IMR-90 (cell line): ENCODE measurements around the gene CTDP1. TPM values are rescaled to one million over a fixed set of nuclear protein-coding genes. Genes with fewer than 3 reads are reported as not detected.

Experiments used
- ATAC-seq: fragments of 200-7000 bp; cut with Tn5 transposase; 2 replicates; pipeline ENCODE4 v1.9.1; 2020; ENCODE audit warnings: low read depth, mild to moderate bottlenecking, moderate library complexity
- BruUV-seq: library from RNA; stranded (reverse); fragments of 400-500 nt; replicated peaks from 2 replicates; lab custom pipeline; 2021; lab: Mats Ljungman, UMichigan
- CTCF ChIA-PET: fragments of 300-600 bp; formaldehyde crosslinking; extraction: SDS; loops from one replicate; lab custom pipeline; 2021; ENCODE audit warnings: antibody characterized with exemption; lab: Yijun Ruan, JAX
- POLR2A ChIA-PET: fragments of 300-600 bp; sonication (Branson Sonifier 250); formaldehyde crosslinking; loops from one replicate; lab custom pipeline; 2022; ENCODE audit warnings: antibody characterized with exemption; ENCODE audit not compliant: unreplicated experiment; lab: Charles Lee
- DNase-seq: peaks from one replicate; pipeline ENCODE4 v3.0.0; 2013
- H2AFZ ChIP-seq: replicated peaks from 2 replicates; pipeline ENCODE3; 2013; ENCODE audit warnings: low read length, mild to moderate bottlenecking; ENCODE audit not compliant: poor library complexity
- H2AK5ac ChIP-seq: 2 replicates; pipeline ENCODE4 v1.6.1; 2013; ENCODE audit warnings: low read depth, low read length, inconsistent platforms
- H2AK9ac ChIP-seq: replicated peaks from 2 replicates; pipeline ENCODE3; 2013; ENCODE audit warnings: mild to moderate bottlenecking, low read depth, low read length, moderate library complexity; ENCODE audit not compliant: poor library complexity
- H2BK120ac ChIP-seq: 2 replicates; pipeline ENCODE4 v1.6.1; 2013; ENCODE audit warnings: low read depth, low read length, inconsistent platforms
- H2BK15ac ChIP-seq: 3 replicates; pipeline ENCODE4 v1.6.1; 2013; ENCODE audit warnings: low read depth, low read length, inconsistent platforms
- H2BK20ac ChIP-seq: 2 replicates; pipeline ENCODE4 v1.6.1; 2013; ENCODE audit warnings: low read depth, mild to moderate bottlenecking, inconsistent platforms, low read length, moderate library complexity
- H2BK5ac ChIP-seq: 2 replicates; pipeline ENCODE4 v1.6.1; 2013; ENCODE audit warnings: mild to moderate bottlenecking, low read depth, low read length, inconsistent platforms; ENCODE audit not compliant: poor library complexity, severe bottlenecking
- H3K14ac ChIP-seq: replicated peaks from 2 replicates; pipeline ENCODE4 v1.6.1; 2013; ENCODE audit warnings: low read depth, low read length, inconsistent platforms
- H3K18ac ChIP-seq: 2 replicates; pipeline ENCODE4 v1.6.1; 2013; ENCODE audit warnings: low read depth, low read length, control low read depth
- H3K23ac ChIP-seq: 2 replicates; pipeline ENCODE4 v1.6.1; 2013; ENCODE audit warnings: low read depth, low read length, inconsistent platforms
- H3K27ac ChIP-seq: 2 replicates; pipeline ENCODE4 v1.5.1; 2013; ENCODE audit warnings: mild to moderate bottlenecking, control low read depth, low read length; ENCODE audit not compliant: insufficient read depth
- H3K27me3 ChIP-seq: 2 replicates; pipeline ENCODE4 v1.6.1; 2013; ENCODE audit warnings: low read length; ENCODE audit not compliant: control insufficient read depth, insufficient read depth
- H3K36me3 ChIP-seq: 2 replicates; pipeline ENCODE4 v1.6.1; 2013; ENCODE audit warnings: low read length, mixed read lengths; ENCODE audit not compliant: control insufficient read depth, insufficient read depth
- H3K4ac ChIP-seq: 2 replicates; pipeline ENCODE4 v1.6.1; 2013; ENCODE audit warnings: low read depth, low read length, inconsistent platforms
- H3K4me1 ChIP-seq: 2 replicates; pipeline ENCODE4 v1.6.1; 2013; ENCODE audit warnings: low read length, mixed read lengths; ENCODE audit not compliant: control insufficient read depth, insufficient read depth
- H3K4me2 ChIP-seq: 2 replicates; pipeline ENCODE4 v1.6.1; 2013; ENCODE audit warnings: low read depth, mild to moderate bottlenecking, control low read depth, low read length, moderate library complexity
- H3K4me3 ChIP-seq: 2 replicates; pipeline ENCODE4 v1.5.1; 2013; ENCODE audit warnings: low read depth, mild to moderate bottlenecking, control low read depth, low read length, moderate library complexity; ENCODE audit not compliant: insufficient read depth
- H3K56ac ChIP-seq: 2 replicates; pipeline ENCODE4 v1.6.1; 2013; ENCODE audit warnings: low read length, inconsistent platforms; ENCODE audit not compliant: insufficient read depth; ENCODE audit errors: extremely low read depth
- H3K79me1 ChIP-seq, 2 experiments: 2 replicates each; pipeline ENCODE4 v1.6.1; 2013; ENCODE audit warnings: low read length in 2 of 2, inconsistent platforms in 1 of 2, low read depth in 1 of 2
- H3K9ac ChIP-seq: 2 replicates; pipeline ENCODE4 v1.6.1; 2013; ENCODE audit warnings: low read depth, low read length, control low read depth
- H3K9me1 ChIP-seq: 2 replicates; pipeline ENCODE4 v1.6.1; 2013; ENCODE audit warnings: low read length, inconsistent platforms; ENCODE audit not compliant: insufficient read depth
- H3K9me3 ChIP-seq: 2 replicates; pipeline ENCODE4 v1.6.1; 2013; ENCODE audit warnings: low read length; ENCODE audit not compliant: control insufficient read depth, insufficient read depth
- H4K20me1 ChIP-seq: 2 replicates; pipeline ENCODE4 v1.6.1; 2013; ENCODE audit warnings: low read length, inconsistent platforms; ENCODE audit not compliant: insufficient read depth
- H4K5ac ChIP-seq: 2 replicates; pipeline ENCODE4 v1.6.1; 2013; ENCODE audit warnings: mild to moderate bottlenecking, low read depth, low read length, control low read depth
- H4K8ac ChIP-seq, 2 experiments: 2 replicates each; pipeline ENCODE4 v1.6.1; 2013; ENCODE audit warnings: low read depth in 2 of 2, low read length in 2 of 2, control low read depth in 1 of 2, inconsistent platforms in 1 of 2
- H4K91ac ChIP-seq: 2 replicates; pipeline ENCODE4 v1.6.1; 2013; ENCODE audit warnings: low read depth, low read length, inconsistent platforms; ENCODE audit not compliant: insufficient read depth
- BHLHE40 ChIP-seq: fragments of 150-350 bp; IDR thresholded peaks from 2 replicates; pipeline ENCODE4 v1.6.1; 2016; ENCODE audit warnings: mild to moderate bottlenecking, low read depth, low read length
- CEBPB ChIP-seq: IDR thresholded peaks from 2 replicates; pipeline ENCODE4 v1.6.1; 2012; ENCODE audit warnings: low read depth, low read length, improper control_type of control experiment
- CHD1 ChIP-seq: IDR thresholded peaks from 2 replicates; pipeline ENCODE4 v1.6.1; 2012; ENCODE audit warnings: low read depth, low read length, improper control_type of control experiment
- FOS ChIP-seq: fragments of 150-350 bp; IDR thresholded peaks from 2 replicates; pipeline ENCODE4 v1.6.1; 2016; ENCODE audit warnings: low read depth, low read length
- MAFK ChIP-seq: IDR thresholded peaks from 2 replicates; pipeline ENCODE4 v1.6.1; 2012; ENCODE audit warnings: low read depth, low read length, improper control_type of control experiment
- MAZ ChIP-seq: IDR thresholded peaks from 2 replicates; pipeline ENCODE4 v1.6.1; 2012; ENCODE audit warnings: low read depth, mild to moderate bottlenecking, low read length, improper control_type of control experiment, moderate library complexity, borderline replicate concordance
- MXI1 ChIP-seq: IDR thresholded peaks from 2 replicates; pipeline ENCODE4 v1.6.1; 2012; ENCODE audit warnings: low read depth, mild to moderate bottlenecking, low read length, moderate library complexity, borderline replicate concordance
- NFE2L2 ChIP-seq: fragments of 150-350 bp; IDR thresholded peaks from 2 replicates; pipeline ENCODE4 v1.6.1; 2016; ENCODE audit warnings: low read depth, mild to moderate bottlenecking, low read length
- POLR2A ChIP-seq: IDR thresholded peaks from 2 replicates; pipeline ENCODE4 v1.6.1; 2012; ENCODE audit warnings: mild to moderate bottlenecking, low read depth, low read length
- RCOR1 ChIP-seq: IDR thresholded peaks from 2 replicates; pipeline ENCODE4 v1.6.1; 2012; ENCODE audit warnings: mild to moderate bottlenecking, low read length, improper control_type of control experiment; ENCODE audit not compliant: insufficient replicate concordance
- RFX5 ChIP-seq: IDR thresholded peaks from 2 replicates; pipeline ENCODE4 v1.8.0; 2012; ENCODE audit warnings: low read depth, mild to moderate bottlenecking, low read length, moderate library complexity
- SMC3 ChIP-seq: fragments of 150-350 bp; IDR thresholded peaks from 2 replicates; pipeline ENCODE4 v1.6.1; 2016; ENCODE audit warnings: low read depth, mild to moderate bottlenecking, antibody characterized with exemption, low read length, moderate library complexity
- whole genome bisulfite sequencing, 2 experiments: methylation state at CpG; one replicate each; pipeline versions ENCODE4 v1.1.5 to v1.1.7; 2013; ENCODE audit warnings: missing lambda C conversion rate in 2 of 2; ENCODE audit not compliant: insufficient read length in 1 of 2; ENCODE audit errors: extremely low coverage in 2 of 2; 5-methylcytosine and 5-hydroxymethylcytosine counted together
- dilution Hi-C: fragments of 300-500 bp; cut with HindIII; formaldehyde crosslinking; loops from one replicate; pipeline ENCODE4 v1.14.3; 2018; ENCODE audit warnings: low sequenced_read_pairs; ENCODE audit not compliant: unreplicated experiment
- in situ Hi-C: fragments of 300-500 bp; cut with MboI; formaldehyde crosslinking; loops from 3 replicates; pipeline ENCODE4 v1.14.3; 2019; ENCODE audit warnings: low sequenced_read_pairs, inconsistent platforms, mixed read lengths
- intact Hi-C: fragments of 100-400 bp; cut with micrococcal nuclease; formaldehyde crosslinking; loops from 2 replicates; pipeline ENCODE4 v1.10.0; 2022
- polyA plus RNA-seq, 3 experiments: library from polyadenylated mRNA; depleted of rRNA; stranded (reverse); fragments of >200 nt; gene quantifications; 2 replicates each; pipeline ENCODE4 v1.2.3, GENCODE V29; 2012; ENCODE audit warnings: low replicate concordance in 1 of 3
- total RNA-seq: library from RNA; depleted of rRNA; stranded (reverse); fragments of >200 nt; gene quantifications from 2 replicates; pipeline ENCODE4 v1.2.3, GENCODE V29; 2012
- TF ChIP-seq, protein P1 (sequence below): fragments of 150-350 bp; IDR thresholded peaks from 2 replicates; pipeline ENCODE4 v1.6.1; 2016; ENCODE audit warnings: low read depth, mild to moderate bottlenecking, low read length, moderate library complexity, borderline replicate concordance
- TF ChIP-seq, protein P2 (sequence below): conservative IDR thresholded peaks from 2 replicates; pipeline ENCODE4 v1.5.1; 2012; ENCODE audit warnings: mild to moderate bottlenecking, low read depth, low read length, improper control_type of control experiment

Gene CTDP1
- total and polyA plus RNA-seq, 2 of the 4 experiments (the other 2 are of a cell fraction) = 13.4 to 17.6 TPM

- dilution Hi-C loops = no loop called here
These were observed 34.9 kb upstream of the CTDP1 start for GRCh38 chr18:79644666-79645057.

More at GRCh38 chr18:79644666-79645057, 34.9 kb upstream of the CTDP1 start:
- Histone ChIP-seq H2BK120ac (no peak overlapping the region), H3K4ac (no peak overlapping the region), H3K4me2 (no peak overlapping the region), H4K91ac (no peak overlapping the region), H4K8ac (no peak overlapping the region), H2BK5ac (no peak overlapping the region), H3K18ac (no peak overlapping the region), H3K9ac (no peak overlapping the region), H2BK20ac (no peak overlapping the region), H3K14ac (no peak overlapping the region), H4K5ac (no peak overlapping the region), H2AK5ac (no peak overlapping the region), H3K36me3 (no peaks in the 10 kb centered on the region), H3K56ac (no peak overlapping the region), H2AFZ (no peak overlapping the region), H3K9me1 (no peaks in the 10 kb centered on the region), H2BK15ac (no peak overlapping the region), H2AK9ac (no peak overlapping the region), H3K4me3 (no peak overlapping the region), H3K27me3 (peaks cover 26% of the 10 kb centered on the region), H3K79me1 (no peaks in the 10 kb centered on the region), H3K27ac (no peak overlapping the region), H3K9me3 (no peaks in the 10 kb centered on the region), H3K23ac (no peak overlapping the region), H3K4me1 (no peaks in the 10 kb centered on the region), H4K20me1 (no peaks in the 10 kb centered on the region)
- ChIA-PET POLR2A (no interaction called here), CTCF (interaction anchor here (0.9 to 1.2 kb wide), 2 partner anchors 20 to 264 kb away, joined by 3 to 10 read pairs; no protein-coding TSS in a partner anchor)
- intact Hi-C loops = loop anchor here (1.0 kb wide), 2 partner anchors 116 to 264 kb away; no protein-coding TSS in a partner anchor
- BruUV-seq = no TSS peak
- in situ Hi-C loops = loop anchor here (5.0 kb wide), 1 partner anchor 267 kb away; no protein-coding TSS in a partner anchor
- no peak for TF ChIP-seq RFX5
- no peak for TF ChIP-seq MAZ
- TF ChIP-seq NFE2L2 = no peak
- no peak for TF ChIP-seq RCOR1
- TF ChIP-seq SMC3 = no peak
- TF ChIP-seq, protein P1, sequence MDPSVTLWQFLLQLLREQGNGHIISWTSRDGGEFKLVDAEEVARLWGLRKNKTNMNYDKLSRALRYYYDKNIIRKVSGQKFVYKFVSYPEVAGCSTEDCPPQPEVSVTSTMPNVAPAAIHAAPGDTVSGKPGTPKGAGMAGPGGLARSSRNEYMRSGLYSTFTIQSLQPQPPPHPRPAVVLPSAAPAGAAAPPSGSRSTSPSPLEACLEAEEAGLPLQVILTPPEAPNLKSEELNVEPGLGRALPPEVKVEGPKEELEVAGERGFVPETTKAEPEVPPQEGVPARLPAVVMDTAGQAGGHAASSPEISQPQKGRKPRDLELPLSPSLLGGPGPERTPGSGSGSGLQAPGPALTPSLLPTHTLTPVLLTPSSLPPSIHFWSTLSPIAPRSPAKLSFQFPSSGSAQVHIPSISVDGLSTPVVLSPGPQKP = no peak
- TF ChIP-seq, protein P2, sequence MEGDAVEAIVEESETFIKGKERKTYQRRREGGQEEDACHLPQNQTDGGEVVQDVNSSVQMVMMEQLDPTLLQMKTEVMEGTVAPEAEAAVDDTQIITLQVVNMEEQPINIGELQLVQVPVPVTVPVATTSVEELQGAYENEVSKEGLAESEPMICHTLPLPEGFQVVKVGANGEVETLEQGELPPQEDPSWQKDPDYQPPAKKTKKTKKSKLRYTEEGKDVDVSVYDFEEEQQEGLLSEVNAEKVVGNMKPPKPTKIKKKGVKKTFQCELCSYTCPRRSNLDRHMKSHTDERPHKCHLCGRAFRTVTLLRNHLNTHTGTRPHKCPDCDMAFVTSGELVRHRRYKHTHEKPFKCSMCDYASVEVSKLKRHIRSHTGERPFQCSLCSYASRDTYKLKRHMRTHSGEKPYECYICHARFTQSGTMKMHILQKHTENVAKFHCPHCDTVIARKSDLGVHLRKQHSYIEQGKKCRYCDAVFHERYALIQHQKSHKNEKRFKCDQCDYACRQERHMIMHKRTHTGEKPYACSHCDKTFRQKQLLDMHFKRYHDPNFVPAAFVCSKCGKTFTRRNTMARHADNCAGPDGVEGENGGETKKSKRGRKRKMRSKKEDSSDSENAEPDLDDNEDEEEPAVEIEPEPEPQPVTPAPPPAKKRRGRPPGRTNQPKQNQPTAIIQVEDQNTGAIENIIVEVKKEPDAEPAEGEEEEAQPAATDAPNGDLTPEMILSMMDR = no peak
- TF ChIP-seq POLR2A = no peak
- TF ChIP-seq FOS = no peak
- TF ChIP-seq MAFK = no peak
- TF ChIP-seq BHLHE40 = no peak
- TF ChIP-seq CHD1 = no peak
- no peak for TF ChIP-seq MXI1
- TF ChIP-seq CEBPB = no peak
- 0% methylated on average over 1 of the region's 9 CpGs; no CpG with 5 or more reads in 1 of the 2 experiments for WGBS, 2 experiments
- DNase-seq (peak; percentile 74), ATAC-seq (peak; percentile 40)
